ENCODE results near the gene PTPN22.

Gene PTPN22

DNA sequence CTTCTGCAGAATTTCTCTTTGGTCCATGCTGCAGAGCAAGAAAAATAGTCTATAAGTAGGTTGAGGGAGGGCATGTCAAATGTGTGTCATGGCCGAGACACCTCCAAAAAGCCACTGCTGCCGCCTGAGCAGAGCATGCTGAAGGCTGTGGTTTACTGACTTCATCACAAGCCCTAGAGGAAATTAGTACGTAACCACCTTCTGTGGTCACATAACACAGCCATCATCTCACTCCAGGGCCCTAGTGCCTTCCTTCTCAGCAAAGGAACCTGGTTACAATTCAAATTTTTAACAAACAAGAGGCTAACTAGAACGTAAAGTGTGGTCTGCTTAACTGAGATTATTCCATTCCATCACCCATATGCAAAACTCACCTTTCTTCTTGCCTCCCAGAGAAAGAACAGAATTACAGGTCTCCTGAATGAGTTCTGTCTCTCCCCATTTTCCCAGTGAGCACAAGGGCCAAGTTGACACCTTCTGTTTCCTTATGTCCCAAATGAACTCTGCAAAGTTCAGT is at the start of gene PTPN22:
Gene PTPN22, minus strand, starts transcription at position 116 of the 517 bp plus-strand sequence.
- peak; percentile 62 to 63 for DNase-seq

DNA sequence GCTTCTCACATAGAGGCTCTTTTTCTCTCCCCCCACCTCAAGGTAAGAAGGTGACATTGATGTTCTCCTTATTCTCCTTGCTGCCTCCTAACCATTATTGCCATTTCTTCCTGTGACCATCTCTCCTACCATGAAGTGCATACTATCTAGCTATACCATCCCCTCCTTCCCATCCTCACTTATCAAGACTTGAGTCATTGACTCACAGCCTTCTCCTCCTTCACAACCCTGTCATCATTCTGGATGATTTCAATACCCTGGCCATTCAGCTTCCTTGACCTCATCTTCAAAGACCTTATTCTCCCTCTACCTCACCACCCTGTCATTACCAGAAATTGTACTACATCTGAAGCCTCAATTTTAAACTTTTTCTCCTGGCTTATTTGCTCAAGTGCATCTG is 46.7 kb upstream of the PTPN22 start:
- DNase-seq: no peak

DNA sequence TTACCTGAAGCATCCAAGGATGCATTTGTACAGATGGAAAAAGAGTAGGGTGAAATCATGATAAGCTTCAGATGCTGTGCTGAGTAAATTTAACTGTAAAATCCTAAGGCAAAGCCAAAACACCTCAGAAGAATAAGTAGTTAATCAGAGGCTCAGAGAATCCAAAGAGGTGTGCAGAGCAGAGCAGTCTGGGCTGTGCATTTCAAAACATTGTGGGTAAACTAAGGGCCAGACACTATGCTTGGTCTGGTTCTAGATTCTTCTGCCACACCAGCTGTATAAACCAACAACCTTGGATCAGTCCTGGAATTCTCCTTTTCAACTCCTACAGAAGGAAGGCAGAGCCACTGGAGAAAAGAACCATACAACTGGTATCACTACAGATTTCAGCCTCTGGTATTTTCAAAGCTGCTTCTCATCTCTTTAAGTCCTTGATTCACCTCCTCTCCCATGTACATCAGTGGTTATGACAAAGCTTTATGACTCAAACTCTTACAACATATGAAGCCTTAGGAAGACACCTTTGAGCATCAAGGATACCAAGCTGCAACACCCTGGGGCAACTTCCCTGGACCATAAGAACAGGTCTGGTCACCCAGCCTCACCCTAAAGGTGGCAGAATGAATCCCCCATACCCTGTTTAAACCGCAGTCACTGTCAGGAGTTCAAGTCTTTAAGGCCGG is 46.0 kb upstream of the PTPN22 start:
- DNase-seq: no peak

GRCh38 chr1:113916974-113917373 is 45.5 kb upstream of the PTPN22 start:
- no peak for DNase-seq

DNA sequence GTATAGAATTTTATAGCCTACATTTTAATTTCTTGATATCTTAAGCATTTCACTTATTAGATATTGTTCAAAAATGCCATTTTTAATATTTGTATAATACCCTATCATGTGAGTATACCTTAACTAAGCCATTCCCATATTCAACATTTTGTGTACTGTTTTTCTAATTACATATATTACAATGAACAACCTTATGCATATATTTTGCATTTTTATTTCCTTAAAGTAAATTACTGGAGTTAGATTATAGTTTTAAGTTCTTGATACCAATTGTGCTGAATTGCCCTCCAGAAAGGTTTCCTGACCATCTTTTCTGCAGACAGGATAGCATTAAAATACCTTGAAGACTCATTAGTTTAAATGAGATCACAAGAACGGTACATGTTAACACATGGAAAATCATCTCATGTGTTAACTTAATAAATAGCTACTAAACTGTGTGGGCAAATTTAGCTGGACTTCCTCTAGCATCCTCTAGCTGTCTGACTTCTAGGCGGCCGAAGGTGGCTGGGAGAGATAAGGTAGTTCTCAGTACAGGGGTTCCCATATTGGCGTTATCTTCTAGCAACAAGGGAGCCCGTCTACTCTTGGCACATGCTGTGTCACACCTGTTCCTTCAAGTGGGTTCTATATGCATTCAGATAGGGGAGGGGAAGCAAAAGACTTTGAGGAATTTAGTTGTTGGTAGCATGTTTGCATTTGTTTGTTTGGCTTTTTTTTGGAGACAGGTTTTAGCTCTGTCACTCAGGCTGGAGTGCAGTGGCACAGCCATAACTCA is 42.6 kb upstream of the PTPN22 start:
- DNase-seq: no peak

DNA sequence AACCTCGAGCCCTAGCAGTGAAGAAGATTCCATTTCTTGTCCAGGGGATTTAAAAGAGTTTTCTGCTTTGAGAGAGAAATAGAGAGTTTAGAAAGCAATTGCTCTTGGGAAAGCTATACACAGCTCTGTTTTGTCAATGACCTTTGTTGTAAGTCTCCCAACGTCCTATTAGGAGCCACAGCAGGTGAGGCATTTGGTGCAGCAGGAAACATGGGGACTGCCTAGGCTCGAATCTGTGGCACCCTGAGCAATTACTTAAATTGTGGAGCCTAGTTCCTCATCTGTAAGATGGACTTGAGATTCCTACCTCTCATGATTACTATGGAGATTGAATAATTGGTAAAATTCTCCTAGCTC is 41.8 kb upstream of the PTPN22 start:
- DNase-seq: no peak

GRCh38 chr1:113912594-113913311 is 41.2 kb upstream of the PTPN22 start:
- DNase-seq: no peak

DNA sequence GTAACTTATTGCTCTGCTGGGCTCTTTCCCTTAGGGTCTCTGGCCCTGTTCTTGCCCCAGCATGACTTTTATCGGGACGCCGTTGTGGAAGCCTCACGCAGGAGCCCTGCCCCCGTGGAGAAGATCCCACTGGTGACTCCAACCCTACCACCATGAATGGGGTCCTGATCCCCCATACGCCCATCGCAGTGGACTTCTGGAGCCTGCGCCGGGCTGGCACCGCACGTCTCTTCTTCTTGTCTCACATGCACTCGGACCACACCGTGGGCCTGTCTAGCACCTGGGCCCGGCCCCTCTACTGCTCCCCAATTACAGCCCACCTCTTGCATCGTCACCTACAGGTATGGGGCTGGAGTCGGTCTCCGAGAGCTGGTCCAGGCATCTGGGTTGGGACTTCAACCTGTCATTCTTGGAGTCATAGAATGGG is 33.9 kb upstream of the PTPN22 start:
- peak; percentile 16 to 17 for DNase-seq

- DNase-seq: peak; percentile 95 to 96
Measured at GRCh38 chr1:113904674-113905434, 33.3 kb upstream of the PTPN22 start, which contains the start of the genes AP4B1 and DCLRE1B. TSS of gene AP4B1 (minus strand) at chr1:113904799. CDS start at chr1:113904717, 82 bp downstream. TSS of gene DCLRE1B (plus strand) at chr1:113905326. CDS start at chr1:113905587, 261 bp downstream.

DNA sequence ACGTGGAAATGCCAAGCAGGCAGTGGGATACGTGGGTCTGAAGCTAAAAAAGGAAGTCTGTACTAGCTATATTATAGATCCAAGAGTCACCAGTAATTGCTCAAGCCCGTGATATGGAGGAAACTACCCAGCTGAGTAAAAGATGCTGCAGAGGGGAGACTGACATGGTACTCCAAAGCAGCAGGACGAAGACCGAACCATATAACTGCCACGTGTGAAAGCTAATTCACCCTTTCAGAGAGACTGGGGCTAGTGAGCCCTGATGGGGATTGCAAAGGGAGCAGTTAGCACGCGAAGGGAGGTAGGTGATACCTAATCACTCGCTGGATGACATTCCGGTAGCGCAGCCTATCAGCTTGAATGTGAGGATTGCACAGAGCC is 32.8 kb upstream of the PTPN22 start:
- DNase-seq: no peak

- DNase-seq: peak in 1 of 2 donors; percentile 17
Measured at GRCh38 chr1:113903501-113904292, 32.2 kb upstream of the PTPN22 start.

GRCh38 chr1:113901191-113901590 is 29.7 kb upstream of the PTPN22 start:
- DNase-seq: no peak

DNA sequence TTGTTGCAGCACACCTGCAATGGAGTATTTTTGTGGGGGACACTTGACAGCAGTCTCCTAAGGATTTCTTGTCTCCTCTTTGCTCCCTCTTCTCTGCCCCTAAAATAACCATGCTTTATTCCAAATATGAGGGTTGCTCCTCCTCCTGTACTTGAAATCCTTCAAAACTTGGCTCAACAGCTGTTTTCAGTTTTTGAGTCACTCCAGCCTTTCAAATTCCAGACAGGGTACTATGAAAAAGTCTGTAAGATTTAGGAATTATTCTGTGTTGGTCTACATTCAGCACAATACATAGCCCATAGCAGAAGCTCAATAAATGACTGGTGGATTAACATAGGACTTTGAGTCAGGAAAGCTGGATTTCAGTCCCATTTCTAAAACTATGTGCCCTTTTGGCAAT is 27.6 kb upstream of the PTPN22 start:
- no peak for DNase-seq

DNA sequence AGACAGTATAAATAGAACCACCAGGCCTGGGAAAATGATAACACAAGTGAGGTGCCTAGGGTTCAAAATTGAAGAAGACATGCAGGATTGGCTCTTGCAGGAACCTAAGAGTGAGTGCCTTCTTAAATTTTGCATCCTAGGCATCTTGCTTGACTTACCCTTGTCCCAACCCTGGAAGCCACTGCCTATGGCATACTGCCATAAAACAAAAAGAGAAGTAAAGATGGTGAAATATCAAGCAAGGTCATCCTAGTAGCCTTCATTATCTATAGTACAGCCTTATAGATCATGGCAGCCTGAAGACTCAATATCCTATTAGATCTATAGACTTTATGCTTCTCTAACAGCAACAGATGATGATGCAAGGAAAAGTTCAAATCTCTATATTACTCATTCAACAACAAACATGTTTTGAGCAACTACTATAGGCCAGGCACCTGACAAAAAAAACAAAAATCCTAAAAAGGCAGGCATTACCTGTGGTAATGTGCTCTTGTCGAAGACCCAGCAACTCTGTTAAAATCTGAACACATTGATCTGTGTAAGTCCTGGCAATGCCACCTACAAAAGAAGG is 26.8 kb upstream of the PTPN22 start:
- DNase-seq: no peak

- DNase-seq: no peak
Measured at GRCh38 chr1:113895961-113896360, 24.4 kb upstream of the PTPN22 start.

DNA sequence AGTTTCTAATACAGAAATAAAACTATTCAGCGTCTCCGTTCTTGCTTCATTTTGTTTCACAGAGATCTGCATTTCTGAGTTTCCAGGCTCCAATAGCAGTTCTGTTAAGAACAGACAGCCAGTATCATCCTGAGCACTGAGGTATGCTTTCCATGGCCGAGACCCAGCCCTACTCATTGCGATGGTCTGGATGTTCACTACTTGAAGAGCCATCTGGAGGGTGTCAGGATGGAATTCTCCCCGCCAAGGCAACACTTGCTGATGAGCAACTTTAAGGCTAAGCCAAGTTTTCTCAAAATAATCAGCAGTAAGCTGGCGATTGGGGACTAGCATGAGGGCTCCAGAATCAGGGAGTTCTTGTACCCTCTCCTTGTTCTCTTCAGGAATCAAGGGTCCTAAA is 23.6 kb upstream of the PTPN22 start:
- no peak for DNase-seq

DNA sequence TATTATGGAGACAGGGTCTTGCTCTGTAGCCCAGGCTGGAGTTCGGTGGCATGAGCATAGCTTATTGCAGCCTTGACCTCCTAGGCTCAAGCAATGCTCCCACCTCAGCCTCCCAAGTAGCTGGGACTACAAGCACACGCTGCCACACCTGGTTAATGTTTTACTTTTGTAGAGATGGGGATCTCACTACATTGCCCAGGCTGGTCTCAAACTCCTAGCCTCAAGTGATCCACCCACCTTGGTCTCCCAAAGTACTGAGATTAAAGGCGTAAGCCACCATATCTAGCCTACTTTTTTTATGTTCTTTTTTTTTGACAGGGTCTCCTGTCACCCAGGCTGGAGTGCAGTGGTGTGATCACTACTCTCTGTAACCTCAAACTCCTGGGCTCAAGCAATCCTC is 21.8 kb upstream of the PTPN22 start:
- DNase-seq: no peak

DNA sequence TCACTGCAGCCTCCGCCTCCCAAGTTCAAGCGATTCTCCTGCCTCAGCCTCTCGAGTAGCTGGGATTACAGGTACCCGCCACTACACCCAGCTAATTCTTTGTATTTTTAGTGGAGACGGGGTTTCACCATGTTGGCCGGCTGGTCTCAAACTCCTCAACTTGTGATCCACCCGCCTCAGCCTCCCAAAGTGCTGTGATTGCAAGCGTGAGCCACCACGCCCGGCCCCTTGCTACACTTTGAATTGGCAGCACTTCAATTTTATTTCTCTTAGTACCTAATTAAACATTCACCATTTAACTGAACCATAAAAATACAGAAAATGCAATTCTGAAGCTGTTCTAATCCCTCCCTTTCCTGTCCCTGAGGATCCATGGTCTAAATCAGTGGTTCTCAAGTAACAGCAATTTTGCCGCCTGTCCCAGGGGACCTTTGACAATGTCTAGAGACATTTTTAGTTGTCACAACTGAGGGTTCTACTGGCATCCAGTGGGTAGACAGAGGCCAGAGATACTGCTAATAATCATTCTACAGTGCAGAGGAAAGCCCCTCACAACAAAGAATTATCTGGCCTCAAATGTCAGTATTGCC is 20.2 kb upstream of the PTPN22 start:
- no peak for DNase-seq

- DNase-seq: no peak
Measured at GRCh38 chr1:113890816-113891215, 19.3 kb upstream of the PTPN22 start.

DNA sequence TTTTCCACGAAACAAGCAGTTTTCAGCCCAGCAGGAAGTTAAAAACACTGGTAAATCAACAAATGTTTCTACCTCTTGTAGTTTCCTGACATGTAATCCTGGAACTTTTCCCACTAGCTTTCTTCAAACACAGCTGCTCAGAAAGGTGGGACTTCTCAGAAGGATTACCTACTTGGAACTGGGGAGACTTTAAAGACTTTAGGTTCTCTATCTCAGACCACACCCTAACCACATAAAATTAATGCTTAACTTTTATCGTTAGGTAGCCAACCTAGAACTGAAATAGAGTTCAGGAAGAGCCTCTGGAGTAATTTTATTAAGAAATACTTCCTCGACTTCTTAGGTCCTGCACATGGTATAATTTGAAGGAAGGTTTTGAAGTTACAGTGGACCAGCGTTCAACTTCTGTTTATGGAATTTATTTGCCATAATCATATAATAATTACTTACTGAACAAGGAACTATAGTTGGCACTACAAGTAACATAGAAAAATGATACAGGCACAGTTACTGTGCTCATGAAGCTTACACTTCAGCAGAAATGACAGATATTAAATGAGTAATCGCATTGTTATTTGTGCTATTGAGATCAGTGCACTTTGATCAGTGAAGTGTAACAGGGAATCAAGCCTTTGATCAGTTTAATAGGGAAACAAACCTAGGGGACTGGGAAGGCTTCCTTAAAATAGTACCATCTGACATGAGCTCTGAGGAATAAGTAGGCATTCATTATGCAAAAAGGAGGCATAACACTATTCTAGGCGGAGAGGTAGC is 16.1 kb upstream of the PTPN22 start, which contains the start of gene BCL2L15:
Gene BCL2L15, minus strand, starts transcription at position 180 of the 774 bp plus-strand sequence. CDS start 206 bp downstream, outside the sequence.
- no peak for DNase-seq
